Measurements from ENCODE around the gene MTHFD1. TPM values are rescaled to one million over a fixed set of nuclear protein-coding genes. Genes with fewer than 3 reads are reported as not detected.

MTHFD1 gene
- polyA plus RNA-seq, 2 of the 4 experiments (the other 2 are of a cell fraction), result 105 to 159 TPM

- no peak for TF ChIP-seq USF2 (IDR thresholded peaks at IDR 0.05)
- no peak for TF ChIP-seq HES2 (IDR thresholded peaks at IDR 0.05)
- TF ChIP-seq TFCP2L1 (CRISPR knock-in tag; IDR thresholded peaks at IDR 0.05), result no peak
- no peak for TF ChIP-seq MAZ (IDR thresholded peaks at IDR 0.05; ENCODE audit: borderline replicate concordance, low read depth, low read length)
- no peak for TF ChIP-seq REST (IDR thresholded peaks at IDR 0.05)
- TF ChIP-seq PBX3 (IDR thresholded peaks at IDR 0.05), result no peak
- no peak for TF ChIP-seq BCL3 (IDR thresholded peaks at IDR 0.05)
- TF ChIP-seq HEYL (CRISPR knock-in tag; IDR thresholded peaks at IDR 0.05), result no peak
Observed at GRCh38 chr14:64461221-64461620, 73.1 kb downstream of the MTHFD1 start (continued).

- Histone ChIP-seq H3K4me3 (no peak overlapping the region), H3K9me3 (no peaks in the 10 kb centered on the region), H3K4me2 (no peak overlapping the region), H3K4me1 (peaks cover 22% of the 10 kb centered on the region; the same call in 2 of the 3 replicates), H3K27ac (no peak overlapping the region)
- 92% methylated on average over 2 of the region's 2 CpGs for WGBS (ENCODE audit: missing lambda C conversion rate)
- ChIA-PET POLR2A (interaction anchor here (0.6 kb wide), 1 partner anchor 908 kb away, joined by 3 read pairs; no protein-coding TSS in a partner anchor), CTCF (interaction anchor here (0.6 to 1.9 kb wide), 7 partner anchors 9 to 121 kb away, joined by 3 to 6 read pairs (median 4); no protein-coding TSS in a partner anchor)
- DNase-seq (ENCODE audit: low read depth in 1 of 2, low spot score in 1 of 2) (no peak), FAIRE-seq (no peak), ATAC-seq (no peak)
- no peak for TF ChIP-seq CHD4 (IDR thresholded peaks at IDR 0.05; ENCODE audit: borderline replicate concordance)
- no peak for TF ChIP-seq NPAS2 (CRISPR knock-in tag; IDR thresholded peaks at IDR 0.05; ENCODE audit: borderline replicate concordance)
- no peak for TF ChIP-seq SREBF2 (IDR thresholded peaks at IDR 0.05)
- no peak for TF ChIP-seq KDM5A (IDR thresholded peaks at IDR 0.05)
Observed at GRCh38 chr14:64463195-64463594, 75.0 kb downstream of the MTHFD1 start.

GRCh38 chr14:64463873-64464272 lies 75.7 kb downstream of the MTHFD1 start:
- FAIRE-seq (no peak), ATAC-seq (no peak), DNase-seq (ENCODE audit: low read depth in 1 of 2, low spot score in 1 of 2) (no peak)
- TF ChIP-seq KDM5A (IDR thresholded peaks at IDR 0.05) (no peak), JUN (IDR thresholded peaks at IDR 0.05) (no peak), ZC3H11A (IDR thresholded peaks at IDR 0.05) (no peak)
- WGBS (ENCODE audit: missing lambda C conversion rate), result 92% methylated on average over 6 of the region's 6 CpGs
- Histone ChIP-seq H3K4me3 (no peak overlapping the region), H3K27ac (no peak overlapping the region), H3K4me2 (no peak overlapping the region), H3K9me3 (no peaks in the 10 kb centered on the region), H3K4me1 (peaks cover 22% of the 10 kb centered on the region; the same call in 2 of the 3 replicates)
- ChIA-PET POLR2A (no interaction called here), CTCF (interaction anchor here (0.6 to 1.9 kb wide), 6 partner anchors 9 to 122 kb away, joined by 3 to 6 read pairs (median 4); no protein-coding TSS in a partner anchor)

Data from A549 (cell line).